Measurements from ENCODE around the gene FAM131C.

Gene FAM131C

DNA sequence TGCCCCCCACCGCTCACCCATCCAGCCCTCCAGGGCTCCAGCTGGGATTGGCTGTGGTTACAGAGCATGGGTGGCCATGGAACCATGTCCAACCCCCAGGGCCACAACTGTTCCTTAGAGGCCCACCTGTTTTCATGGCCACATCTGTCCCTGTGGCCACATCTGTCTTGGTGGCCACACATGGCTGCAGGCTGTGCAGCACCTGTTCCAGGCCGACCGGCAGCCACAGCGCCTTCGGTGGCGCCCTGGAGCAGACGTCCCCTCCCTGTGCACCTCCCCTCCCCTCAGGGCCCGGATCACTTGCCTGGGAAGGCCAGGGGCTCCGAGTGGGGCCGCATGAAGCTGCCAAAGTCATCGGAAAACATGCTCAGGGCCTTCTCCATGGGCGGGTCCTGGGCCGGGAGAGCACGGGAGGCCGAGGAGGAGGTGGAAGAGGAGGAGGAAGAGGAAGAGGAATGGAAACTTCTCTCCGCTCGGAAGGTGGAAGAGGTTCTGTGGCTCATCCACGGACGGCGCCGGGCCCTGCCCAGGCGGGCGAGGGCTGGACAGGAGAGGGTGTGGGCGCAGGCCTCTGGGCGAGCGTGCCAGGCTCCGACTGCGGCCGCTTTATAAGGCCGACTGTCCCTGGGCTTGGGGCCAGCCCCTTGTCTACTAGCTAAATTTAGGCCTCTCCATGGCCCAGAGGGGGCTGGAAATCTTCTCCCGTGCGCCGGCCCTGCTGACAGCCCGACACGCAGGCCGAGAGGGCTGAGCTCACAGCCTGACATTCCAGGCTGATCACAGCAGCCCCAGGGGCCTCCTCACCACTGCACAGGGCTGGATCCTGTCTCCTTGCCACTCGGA is 55.8 kb downstream of the FAM131C start, which contains the start of gene HSPB7:
HSPB7 (minus strand) TSS at position 583 of the 843 bp plus-strand sequence; CDS start at position 503, 80 bp downstream.
- Histone ChIP-seq H3K4me1 (ENCODE audit: control extremely low read depth in 1 of 4, control insufficient read depth in 4 of 4, insufficient read depth in 4 of 4, low read length in 3 of 4) (peaks cover 0 to 18% (median 11%) of the 10 kb centered on the region in 4 experiments), H3K9me3 (ENCODE audit: control extremely low read depth in 1 of 5, control insufficient read depth in 4 of 5, insufficient read depth in 2 of 5, low read depth in 1 of 5, low read length in 4 of 5) (no peaks in the 10 kb centered on the region), H3K27ac (ENCODE audit: insufficient read depth in 1 of 2, low read depth in 1 of 2, low read length in 2 of 2, poor library complexity in 1 of 2, severe bottlenecking in 2 of 2) (no peak within 1 kb of the TSS), H3K4me3 (ENCODE audit: control insufficient read depth in 1 of 7, extremely low read depth in 1 of 7, insufficient read depth in 4 of 7, low read depth in 2 of 7, low read length in 6 of 7) (no peak within 1 kb of the TSS), H3K27me3 (replicated peaks in 2 of 5; ENCODE audit: control insufficient read depth in 4 of 5, insufficient read depth in 5 of 5, low read length in 4 of 5) (peaks cover 0 to 5% (median 2%) of the 10 kb centered on the region in 5 experiments), H3K36me3 (ENCODE audit: control insufficient read depth in 4 of 4, insufficient read depth in 4 of 4, low read length in 3 of 4) (no peaks in the 10 kb centered on the region)
- ChIA-PET POLR2A (interaction anchor here (0.7 kb wide), 1 partner anchor 200 kb away, joined by 3 read pairs; no protein-coding TSS in a partner anchor), CTCF (interaction anchor here (0.6 to 3.2 kb wide), 4 partner anchors 10 to 24 kb away, joined by 3 to 12 read pairs (median 4); no protein-coding TSS in a partner anchor)
- WGBS (ENCODE audit: insufficient coverage) = 91% methylated on average over 34 of the region's 37 CpGs
- peak in 2 of 3 donors; percentile 13 to 17 for DNase-seq

DNA sequence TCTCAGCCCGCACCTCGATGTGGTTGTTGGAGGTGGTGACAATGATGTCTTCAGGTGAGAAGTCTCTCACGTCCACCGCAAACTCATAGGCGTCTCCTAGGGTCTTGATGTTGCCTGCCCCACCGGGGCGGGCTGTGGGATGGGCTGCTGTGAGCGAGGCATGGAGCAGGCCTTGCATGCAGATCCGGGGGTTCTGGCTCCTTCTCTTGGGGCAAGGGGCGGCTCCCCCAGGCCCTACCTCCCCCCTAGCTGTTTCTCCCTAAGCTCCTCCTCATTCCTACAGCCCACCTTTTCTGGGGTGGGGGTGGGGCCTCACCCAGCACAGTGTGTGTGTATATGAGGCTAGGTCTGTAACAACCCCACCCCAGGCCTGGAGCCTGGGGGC is 56.4 kb downstream of the FAM131C start:
- no peak for DNase-seq

DNA sequence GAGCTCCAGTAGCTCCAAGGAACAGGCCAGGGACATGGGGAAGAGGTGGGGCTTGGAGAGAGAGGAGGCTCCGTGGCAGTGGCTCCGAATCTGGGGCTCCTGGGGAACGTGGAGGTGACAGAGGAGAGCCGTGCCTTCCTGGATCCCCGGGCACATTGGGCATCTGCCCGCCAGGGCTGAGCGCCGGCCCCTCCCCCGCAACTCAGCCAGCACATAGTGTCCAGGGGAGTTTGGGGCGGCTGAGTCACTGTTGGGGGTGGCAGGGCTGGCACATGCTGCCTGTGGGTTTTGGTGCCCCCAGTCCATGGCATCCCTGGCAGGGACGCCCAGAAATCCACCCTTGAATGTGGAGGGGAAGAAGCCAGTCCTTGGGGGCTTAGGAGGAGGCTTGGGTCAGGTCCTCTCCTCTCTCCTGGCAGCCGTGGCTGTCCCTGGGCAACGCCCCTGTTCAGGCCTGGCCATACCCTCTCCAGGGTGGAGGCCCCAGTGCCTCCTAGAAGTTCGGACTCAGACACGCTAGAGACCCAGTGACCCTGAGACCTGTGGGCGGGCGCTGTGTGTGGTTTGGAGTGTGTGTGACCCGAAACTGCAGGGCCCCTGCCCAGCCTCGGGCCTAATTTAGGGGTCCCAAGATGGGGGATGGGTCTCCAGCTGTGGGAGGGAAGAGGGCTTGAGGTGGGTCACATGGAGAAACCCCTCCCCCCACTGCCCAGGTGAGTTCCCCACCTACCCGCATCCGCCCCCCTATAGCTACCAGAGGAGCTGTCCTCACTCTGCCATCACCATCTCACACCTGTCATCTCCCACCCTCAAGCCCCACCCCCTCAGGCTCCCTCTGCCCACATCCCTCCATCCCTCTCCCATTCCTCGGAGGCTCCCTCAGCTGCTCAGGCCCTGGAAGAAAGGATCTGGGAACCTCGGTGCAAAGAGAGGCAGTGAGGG is 57.2 kb downstream of the FAM131C start:
- DNase-seq = no peak
- no peak overlapping the region for H3K27ac ChIP-seq (ENCODE audit: insufficient read depth in 1 of 2, low read depth in 1 of 2, low read length in 2 of 2, poor library complexity in 1 of 2, severe bottlenecking in 2 of 2)
- H3K4me3 ChIP-seq (ENCODE audit: control insufficient read depth in 1 of 7, extremely low read depth in 1 of 7, insufficient read depth in 4 of 7, low read depth in 2 of 7, low read length in 6 of 7) = no peak overlapping the region
- POLR2A ChIA-PET = no interaction called here
- H3K36me3 ChIP-seq (ENCODE audit: control insufficient read depth in 4 of 4, insufficient read depth in 4 of 4, low read length in 3 of 4) = no peaks in the 10 kb centered on the region
- H3K27me3 ChIP-seq (replicated peaks in 2 of 5; ENCODE audit: control insufficient read depth in 4 of 5, insufficient read depth in 5 of 5, low read length in 4 of 5) = peaks cover 0 to 2% (median 0%) of the 10 kb centered on the region in 5 experiments
- H3K9me3 ChIP-seq (ENCODE audit: control extremely low read depth in 1 of 5, control insufficient read depth in 4 of 5, insufficient read depth in 2 of 5, low read depth in 1 of 5, low read length in 4 of 5) = no peaks in the 10 kb centered on the region
- peaks cover 0 to 25% (median 17%) of the 10 kb centered on the region in 4 experiments for H3K4me1 ChIP-seq (ENCODE audit: control extremely low read depth in 1 of 4, control insufficient read depth in 4 of 4, insufficient read depth in 4 of 4, low read length in 3 of 4)
- CTCF ChIA-PET = interaction anchor here (0.8 to 1.3 kb wide), 2 partner anchors 10 to 15 kb away, joined by 3 to 5 read pairs; no protein-coding TSS in a partner anchor
- 89% methylated on average over 12 of the region's 23 CpGs for WGBS (ENCODE audit: insufficient coverage)

More for the DNA sequence above, 56.4 kb downstream of the FAM131C start:
- ChIA-PET CTCF (no interaction called here), POLR2A (interaction anchor here (0.7 kb wide), 1 partner anchor 199 kb away, joined by 3 read pairs; no protein-coding TSS in a partner anchor)
- H3K4me1 ChIP-seq (ENCODE audit: control extremely low read depth in 1 of 4, control insufficient read depth in 4 of 4, insufficient read depth in 4 of 4, low read length in 3 of 4) = peaks cover 0 to 24% (median 17%) of the 10 kb centered on the region in 4 experiments
- no peaks in the 10 kb centered on the region for H3K9me3 ChIP-seq (ENCODE audit: control extremely low read depth in 1 of 5, control insufficient read depth in 4 of 5, insufficient read depth in 2 of 5, low read depth in 1 of 5, low read length in 4 of 5)
- no peak overlapping the region for H3K4me3 ChIP-seq (ENCODE audit: control insufficient read depth in 1 of 7, extremely low read depth in 1 of 7, insufficient read depth in 4 of 7, low read depth in 2 of 7, low read length in 6 of 7)
- no peaks in the 10 kb centered on the region for H3K36me3 ChIP-seq (ENCODE audit: control insufficient read depth in 4 of 4, insufficient read depth in 4 of 4, low read length in 3 of 4)
- 100% methylated on average over 5 of the region's 10 CpGs for WGBS (ENCODE audit: insufficient coverage)
- peaks cover 0 to 3% (median 1%) of the 10 kb centered on the region in 5 experiments for H3K27me3 ChIP-seq (replicated peaks in 2 of 5; ENCODE audit: control insufficient read depth in 4 of 5, insufficient read depth in 5 of 5, low read length in 4 of 5)
- no peak overlapping the region for H3K27ac ChIP-seq (ENCODE audit: insufficient read depth in 1 of 2, low read depth in 1 of 2, low read length in 2 of 2, poor library complexity in 1 of 2, severe bottlenecking in 2 of 2)

DNA sequence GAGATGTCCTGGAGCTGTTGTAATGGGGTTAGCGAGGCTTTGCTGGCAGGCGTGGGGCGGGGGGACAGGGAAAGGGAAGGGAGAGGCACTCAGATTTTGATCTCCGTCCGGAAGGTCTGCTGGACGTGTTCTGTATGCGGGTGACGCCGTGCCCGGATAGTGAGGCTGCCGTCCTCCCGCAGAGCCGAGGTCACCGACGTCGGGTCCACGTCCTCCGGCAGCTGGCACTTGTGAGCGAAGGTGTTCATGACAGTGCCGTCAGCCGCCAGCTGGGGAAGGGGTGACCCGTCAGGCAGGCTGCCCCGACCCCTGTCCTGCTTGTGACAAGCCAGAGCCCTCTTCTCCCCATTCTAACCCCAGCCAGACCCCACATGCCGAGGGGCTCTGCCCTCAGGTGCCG is 58.0 kb downstream of the FAM131C start:
- no peak overlapping the region for H3K27ac ChIP-seq (ENCODE audit: insufficient read depth in 1 of 2, low read depth in 1 of 2, low read length in 2 of 2, poor library complexity in 1 of 2, severe bottlenecking in 2 of 2)
- POLR2A ChIA-PET = no interaction called here

DNA sequence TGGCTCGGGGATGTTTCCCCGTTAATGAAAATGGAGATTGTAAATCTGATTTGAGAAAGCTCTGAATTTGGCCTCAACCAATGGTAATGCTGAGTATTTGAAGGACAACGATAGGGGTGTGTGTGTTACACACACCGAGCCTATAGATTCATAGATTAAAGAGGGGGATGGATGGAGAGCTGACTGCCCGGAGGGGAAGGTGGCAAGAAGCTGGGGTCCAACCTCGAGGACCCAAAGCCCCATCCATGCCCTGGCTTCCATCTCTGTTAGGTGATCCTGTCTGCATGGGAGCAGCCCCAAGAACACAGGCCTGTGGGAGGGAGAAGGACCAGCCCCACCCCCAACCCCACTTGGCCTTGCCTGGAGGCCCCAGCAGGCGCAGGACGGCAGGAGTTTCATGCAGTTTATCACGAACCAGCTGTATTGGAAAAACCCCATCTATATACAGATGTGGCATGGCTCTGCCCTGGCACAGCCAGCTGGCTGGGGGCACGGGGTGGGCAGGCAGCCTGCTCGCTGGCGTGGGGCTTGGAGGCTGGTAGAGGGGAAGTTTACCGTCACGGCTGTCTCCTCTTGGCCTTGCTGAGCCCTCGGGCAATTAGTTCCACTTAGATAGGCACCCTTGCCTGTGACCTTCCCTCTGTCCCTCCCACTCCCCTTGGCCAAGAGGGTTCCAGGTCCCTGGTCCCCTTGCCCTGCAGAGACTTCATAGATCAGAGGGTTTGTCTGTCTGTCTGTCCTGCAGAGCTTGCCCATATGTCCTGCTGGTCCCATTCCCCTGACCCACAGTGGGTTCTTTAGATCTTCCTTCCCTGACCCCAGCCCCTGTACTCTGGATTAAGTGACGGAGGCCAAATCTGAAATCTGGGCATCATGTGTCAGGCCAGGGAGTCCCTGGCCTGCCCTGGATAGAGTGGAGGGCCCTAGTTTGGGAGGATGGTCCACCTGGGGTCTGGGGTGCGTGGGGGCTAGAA is 58.7 kb downstream of the FAM131C start:
- H3K27ac ChIP-seq (ENCODE audit: insufficient read depth in 1 of 2, low read depth in 1 of 2, low read length in 2 of 2, poor library complexity in 1 of 2, severe bottlenecking in 2 of 2) = no peak overlapping the region
- peak in 2 of 3 donors; percentile 41 to 44 for DNase-seq
- no peaks in the 10 kb centered on the region for H3K9me3 ChIP-seq (ENCODE audit: control extremely low read depth in 1 of 5, control insufficient read depth in 4 of 5, insufficient read depth in 2 of 5, low read depth in 1 of 5, low read length in 4 of 5)
- CTCF ChIA-PET = interaction anchor here (0.8 to 1.5 kb wide), 5 partner anchors 11 to 203 kb away, joined by 3 to 5 read pairs (median 3); no protein-coding TSS in a partner anchor
- POLR2A ChIA-PET = no interaction called here
- H3K4me3 ChIP-seq (ENCODE audit: control insufficient read depth in 1 of 7, extremely low read depth in 1 of 7, insufficient read depth in 4 of 7, low read depth in 2 of 7, low read length in 6 of 7) = no peak overlapping the region
- H3K27me3 ChIP-seq (replicated peaks in 2 of 5; ENCODE audit: control insufficient read depth in 4 of 5, insufficient read depth in 5 of 5, low read length in 4 of 5) = peaks cover 0 to 2% (median 0%) of the 10 kb centered on the region in 5 experiments
- no peaks in the 10 kb centered on the region for H3K36me3 ChIP-seq (ENCODE audit: control insufficient read depth in 4 of 4, insufficient read depth in 4 of 4, low read length in 3 of 4)
- peaks cover 0 to 25% (median 17%) of the 10 kb centered on the region in 4 experiments for H3K4me1 ChIP-seq (ENCODE audit: control extremely low read depth in 1 of 4, control insufficient read depth in 4 of 4, insufficient read depth in 4 of 4, low read length in 3 of 4)
- 80% methylated on average over 12 of the region's 17 CpGs for WGBS (ENCODE audit: insufficient coverage)

More for the DNA sequence above, 58.0 kb downstream of the FAM131C start:
- H3K4me3 ChIP-seq (ENCODE audit: control insufficient read depth in 1 of 7, extremely low read depth in 1 of 7, insufficient read depth in 4 of 7, low read depth in 2 of 7, low read length in 6 of 7) = no peak overlapping the region
- no peaks in the 10 kb centered on the region for H3K9me3 ChIP-seq (ENCODE audit: control extremely low read depth in 1 of 5, control insufficient read depth in 4 of 5, insufficient read depth in 2 of 5, low read depth in 1 of 5, low read length in 4 of 5)
- 97% methylated on average over 25 of the region's 25 CpGs for WGBS (ENCODE audit: insufficient coverage)
- DNase-seq = no peak
- CTCF ChIA-PET = interaction anchor here (0.8 to 1.3 kb wide), 3 partner anchors 11 to 18 kb away, joined by 3 to 5 read pairs (median 3); no protein-coding TSS in a partner anchor
- peaks cover 0 to 2% (median 0%) of the 10 kb centered on the region in 5 experiments for H3K27me3 ChIP-seq (replicated peaks in 2 of 5; ENCODE audit: control insufficient read depth in 4 of 5, insufficient read depth in 5 of 5, low read length in 4 of 5)
- H3K36me3 ChIP-seq (ENCODE audit: control insufficient read depth in 4 of 4, insufficient read depth in 4 of 4, low read length in 3 of 4) = no peaks in the 10 kb centered on the region
- H3K4me1 ChIP-seq (ENCODE audit: control extremely low read depth in 1 of 4, control insufficient read depth in 4 of 4, insufficient read depth in 4 of 4, low read length in 3 of 4) = peaks cover 0 to 25% (median 17%) of the 10 kb centered on the region in 4 experiments

DNA sequence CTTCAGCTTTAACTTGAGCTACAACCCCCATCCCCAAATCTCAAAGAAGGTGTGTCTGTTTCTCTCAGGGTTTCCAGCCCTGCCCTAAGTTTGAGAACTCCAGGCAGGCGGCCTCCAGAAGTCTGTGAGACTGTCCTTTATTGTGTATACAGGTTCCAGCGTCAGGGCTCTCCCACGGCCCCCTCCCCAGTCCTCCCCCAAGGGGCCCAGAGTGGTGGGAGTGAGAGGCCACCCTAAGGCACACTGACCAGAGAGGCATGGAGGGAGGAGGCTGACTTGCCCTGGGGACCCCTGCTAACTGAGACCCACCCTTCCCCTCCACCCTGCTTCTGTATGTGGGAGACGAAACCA is 59.6 kb downstream of the FAM131C start:
- Histone ChIP-seq H3K9me3 (ENCODE audit: control extremely low read depth in 1 of 5, control insufficient read depth in 4 of 5, insufficient read depth in 2 of 5, low read depth in 1 of 5, low read length in 4 of 5) (no peaks in the 10 kb centered on the region), H3K4me1 (ENCODE audit: control extremely low read depth in 1 of 4, control insufficient read depth in 4 of 4, insufficient read depth in 4 of 4, low read length in 3 of 4) (peaks cover 0 to 25% (median 17%) of the 10 kb centered on the region in 4 experiments), H3K36me3 (ENCODE audit: control insufficient read depth in 4 of 4, insufficient read depth in 4 of 4, low read length in 3 of 4) (no peaks in the 10 kb centered on the region), H3K27me3 (replicated peaks in 2 of 5; ENCODE audit: control insufficient read depth in 4 of 5, insufficient read depth in 5 of 5, low read length in 4 of 5) (peaks cover 0 to 2% (median 0%) of the 10 kb centered on the region in 5 experiments), H3K4me3 (ENCODE audit: control insufficient read depth in 1 of 7, extremely low read depth in 1 of 7, insufficient read depth in 4 of 7, low read depth in 2 of 7, low read length in 6 of 7) (no peak overlapping the region), H3K27ac (ENCODE audit: insufficient read depth in 1 of 2, low read depth in 1 of 2, low read length in 2 of 2, poor library complexity in 1 of 2, severe bottlenecking in 2 of 2) (peak overlapping the region in 1 of 2 experiments; percentile 54)
- 94% methylated on average over 2 of the region's 4 CpGs for whole genome bisulfite sequencing (ENCODE audit: insufficient coverage)
- no peak for DNase-seq
- ChIA-PET CTCF (interaction anchor here (1.0 to 1.5 kb wide), 2 partner anchors 199 to 202 kb away, joined by 3 read pairs; no protein-coding TSS in a partner anchor), POLR2A (no interaction called here)

Measured in common myeloid progenitor, CD34-positive (primary cell).